ENCODE results near the gene LRRC8B.
"Not testable (repeated sequence)": the region's sequence is repeated elsewhere in the genome, so short reads cannot be mapped to it uniquely, and the experiment has no call there.

DNA sequence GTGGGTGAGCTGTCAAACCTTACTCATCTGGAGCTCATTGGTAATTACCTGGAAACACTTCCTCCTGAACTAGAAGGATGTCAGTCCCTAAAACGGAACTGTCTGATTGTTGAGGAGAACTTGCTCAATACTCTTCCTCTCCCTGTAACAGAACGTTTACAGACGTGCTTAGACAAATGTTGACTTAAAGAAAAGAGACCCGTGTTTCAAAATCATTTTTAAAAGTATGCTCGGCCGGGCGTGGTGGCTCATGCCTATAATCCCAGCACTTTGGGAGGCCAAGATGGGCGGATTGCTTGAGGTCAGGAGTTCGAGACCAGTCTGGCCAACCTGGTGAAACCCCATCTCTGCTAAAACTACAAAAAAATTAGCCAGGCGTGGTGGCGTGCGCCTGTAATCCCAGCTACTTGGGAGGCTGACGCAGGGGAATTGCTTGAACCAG lies 68.3 kb downstream of the LRRC8B start:
- TF ChIP-seq POLR2A, POLR2AphosphoS5 (IDR thresholded peaks at IDR 0.05): not testable (repeated sequence)
- TF ChIP-seq, protein P1, sequence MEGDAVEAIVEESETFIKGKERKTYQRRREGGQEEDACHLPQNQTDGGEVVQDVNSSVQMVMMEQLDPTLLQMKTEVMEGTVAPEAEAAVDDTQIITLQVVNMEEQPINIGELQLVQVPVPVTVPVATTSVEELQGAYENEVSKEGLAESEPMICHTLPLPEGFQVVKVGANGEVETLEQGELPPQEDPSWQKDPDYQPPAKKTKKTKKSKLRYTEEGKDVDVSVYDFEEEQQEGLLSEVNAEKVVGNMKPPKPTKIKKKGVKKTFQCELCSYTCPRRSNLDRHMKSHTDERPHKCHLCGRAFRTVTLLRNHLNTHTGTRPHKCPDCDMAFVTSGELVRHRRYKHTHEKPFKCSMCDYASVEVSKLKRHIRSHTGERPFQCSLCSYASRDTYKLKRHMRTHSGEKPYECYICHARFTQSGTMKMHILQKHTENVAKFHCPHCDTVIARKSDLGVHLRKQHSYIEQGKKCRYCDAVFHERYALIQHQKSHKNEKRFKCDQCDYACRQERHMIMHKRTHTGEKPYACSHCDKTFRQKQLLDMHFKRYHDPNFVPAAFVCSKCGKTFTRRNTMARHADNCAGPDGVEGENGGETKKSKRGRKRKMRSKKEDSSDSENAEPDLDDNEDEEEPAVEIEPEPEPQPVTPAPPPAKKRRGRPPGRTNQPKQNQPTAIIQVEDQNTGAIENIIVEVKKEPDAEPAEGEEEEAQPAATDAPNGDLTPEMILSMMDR (IDR thresholded peaks at IDR 0.05), result not testable (repeated sequence)

All from breast epithelium (tissue), 3 donors.